HepG2 (cell line): Measurements from ENCODE around the gene GPHN. TPM values are rescaled to one million over a fixed set of nuclear protein-coding genes. Genes with fewer than 3 reads are reported as not detected.

Experiments used
- ATAC-seq: fragments of 200-7000 bp; cut with Tn5 transposase; 3 replicates; pipeline ENCODE4 v1.9.1; 2020; ENCODE audit warnings: mild to moderate bottlenecking, moderate library complexity
- BruUV-seq: library from RNA; stranded (reverse); fragments of 400-500 nt; replicated peaks from 2 replicates; lab custom pipeline; 2021; lab: Mats Ljungman, UMichigan
- CTCF ChIA-PET: fragments of 300-600 bp; formaldehyde crosslinking; extraction: SDS; loops from one replicate; lab custom pipeline; 2021; ENCODE audit warnings: low total read pairs, inconsistent platforms, low intra/inter-chr PET ratio; lab: Yijun Ruan, JAX
- POLR2A ChIA-PET: fragments of 350-600 bp; sonication (Branson Sonifier 250); formaldehyde crosslinking; loops from one replicate; lab custom pipeline; 2020; ENCODE audit warnings: antibody characterized with exemption, inconsistent platforms; lab: Yijun Ruan, JAX
- DNase-seq: peaks from one replicate; pipeline ENCODE4 v3.0.0-alpha.2; 2015; ENCODE audit warnings: low spot score
- FAIRE-seq: peaks from 3 replicates; lab custom pipeline; 2011; peaks lifted over from hg19 to GRCh38; lab: Jason Lieb, UNC
- H2AFZ ChIP-seq: one replicate; pipeline ENCODE4 v1.6.1; 2011; ENCODE audit warnings: low read length, inconsistent platforms
- H3K27ac ChIP-seq: fragments of 300-600 bp; 3 replicates; pipeline ENCODE4 v1.8.0; 2011; ENCODE audit warnings: mixed run types, mild to moderate bottlenecking, mixed read lengths, low read length, inconsistent platforms; ENCODE audit not compliant: insufficient read depth; ENCODE audit errors: extremely low read length
- H3K27me3 ChIP-seq, 2 experiments: fragments of 200-600 bp in 1 of 2; 2 replicates in 1 of 2; 3 replicates in 1 of 2; pipeline versions ENCODE4 v1.6.0 to v1.8.0; 2011; ENCODE audit warnings: low read length in 2 of 2, mild to moderate bottlenecking in 2 of 2, moderate library complexity in 2 of 2, inconsistent platforms in 1 of 2; ENCODE audit not compliant: insufficient read depth in 2 of 2, control insufficient read depth in 1 of 2
- H3K36me3 ChIP-seq, 2 experiments: fragments of 200-600 bp in 1 of 2; replicated peaks in 1 of 2; 2 replicates in 1 of 2; 3 replicates in 1 of 2; pipeline versions ENCODE4 v1.5.1 to v1.8.0; 2011; ENCODE audit warnings: low read length in 2 of 2, inconsistent platforms in 1 of 2; ENCODE audit not compliant: insufficient read depth in 2 of 2, control insufficient read depth in 1 of 2
- H3K4me1 ChIP-seq: 2 replicates; pipeline ENCODE4 v1.5.1; 2012; ENCODE audit warnings: low read length, inconsistent platforms; ENCODE audit not compliant: insufficient read depth
- H3K4me2 ChIP-seq: 2 replicates; pipeline ENCODE4 v1.6.0; 2011; ENCODE audit warnings: low read depth, low read length, inconsistent platforms
- H3K4me3 ChIP-seq, 3 experiments: fragments of 200-600 bp in 1 of 3; sonication (generic), shearing (Covaris generic) in 1 of 3; replicated peaks in 1 of 3; 2 replicates each; pipeline ENCODE4 v1.5.1; 2011 to 2016; ENCODE audit warnings: low read length in 3 of 3, inconsistent platforms in 2 of 3, low read depth in 2 of 3, mild to moderate bottlenecking in 2 of 3, control low read depth in 1 of 3, mixed read lengths in 1 of 3; ENCODE audit not compliant: insufficient read depth in 1 of 3
- H3K79me2 ChIP-seq: one replicate; pipeline ENCODE4 v1.6.1; 2011; ENCODE audit warnings: low read length, inconsistent platforms; ENCODE audit not compliant: insufficient read depth
- H3K9ac ChIP-seq: 2 replicates; pipeline ENCODE4 v1.6.0; 2011; ENCODE audit warnings: mild to moderate bottlenecking, low read depth, low read length, inconsistent platforms; ENCODE audit not compliant: insufficient read depth
- H3K9me3 ChIP-seq: 2 replicates; pipeline ENCODE4 v1.5.1; 2012; ENCODE audit warnings: mild to moderate bottlenecking, low read length
- H4K20me1 ChIP-seq: 2 replicates; pipeline ENCODE4 v1.6.0; 2011; ENCODE audit warnings: inconsistent platforms, mild to moderate bottlenecking, low read length, moderate library complexity; ENCODE audit not compliant: insufficient read depth
- ARHGAP35 ChIP-seq: sonication (generic); formaldehyde crosslinking; IDR thresholded peaks from 2 replicates; pipeline ENCODE4 v1.9.0; 2022; ENCODE audit warnings: mild to moderate bottlenecking, inconsistent platforms, moderate library complexity, missing genetic modification reagents, borderline replicate concordance
- GZF1 ChIP-seq: sonication (generic); formaldehyde crosslinking; IDR thresholded peaks from 2 replicates; pipeline ENCODE4 v1.5.1; 2020; ENCODE audit warnings: mild to moderate bottlenecking, missing genetic modification reagents
- HNRNPK ChIP-seq: fragments of 200-400 bp; formaldehyde crosslinking; IDR thresholded peaks from 2 replicates; pipeline ENCODE4 v1.6.1; 2018; ENCODE audit warnings: low read length, low read depth, moderate library complexity, mild to moderate bottlenecking; ENCODE audit not compliant: poor library complexity, severe bottlenecking
- HNRNPL ChIP-seq: fragments of 200-400 bp; formaldehyde crosslinking; IDR thresholded peaks from 2 replicates; pipeline ENCODE4 v1.6.1; 2017; ENCODE audit warnings: mild to moderate bottlenecking, low read depth, low read length
- NFE2L2 ChIP-seq: fragments of 150-350 bp; IDR thresholded peaks from 2 replicates; pipeline ENCODE4 v1.6.1; 2014; ENCODE audit warnings: low read length
- PCBP1 ChIP-seq: fragments of 200-400 bp; formaldehyde crosslinking; IDR thresholded peaks from 2 replicates; pipeline ENCODE4 v1.6.1; 2017; ENCODE audit warnings: mild to moderate bottlenecking, low read depth, low read length, borderline replicate concordance
- SIX1 ChIP-seq: sonication (generic); formaldehyde crosslinking; IDR thresholded peaks from 2 replicates; pipeline ENCODE4 v1.4.0; 2020; ENCODE audit warnings: missing genetic modification reagents, borderline replicate concordance
- SYNCRIP ChIP-seq: fragments of 200-400 bp; formaldehyde crosslinking; IDR thresholded peaks from 2 replicates; pipeline ENCODE4 v1.6.1; 2018; ENCODE audit warnings: mild to moderate bottlenecking, low read depth, low read length; ENCODE audit not compliant: insufficient read depth
- TEAD2 ChIP-seq: sonication (generic); formaldehyde crosslinking; IDR thresholded peaks from 2 replicates; pipeline ENCODE4 v1.9.0; 2021; ENCODE audit warnings: missing genetic modification reagents
- XBP1 ChIP-seq: sonication (generic); formaldehyde crosslinking; IDR thresholded peaks from 2 replicates; pipeline ENCODE4 v1.5.0; 2020; ENCODE audit warnings: missing genetic modification reagents
- ZFP36 ChIP-seq: fragments of 150-350 bp; IDR thresholded peaks from 2 replicates; pipeline ENCODE4 v1.6.1; 2018; ENCODE audit warnings: borderline replicate concordance, low read length, low read depth; ENCODE audit not compliant: partially characterized antibody
- ZNF333 ChIP-seq: sonication (generic); formaldehyde crosslinking; IDR thresholded peaks from 2 replicates; pipeline ENCODE4 v1.4.0; 2020; ENCODE audit warnings: mild to moderate bottlenecking, missing genetic modification reagents, borderline replicate concordance
- ZNF44 ChIP-seq: sonication (generic); formaldehyde crosslinking; IDR thresholded peaks from 2 replicates; pipeline ENCODE4 v1.5.1; 2020; ENCODE audit warnings: mild to moderate bottlenecking, missing genetic modification reagents
- WGBS: methylation state at CpG from one replicate; pipeline ENCODE4 v1.1.6; 2017; ENCODE audit warnings: low lambda C conversion rate; 5-methylcytosine and 5-hydroxymethylcytosine counted together
- in situ Hi-C: cut with HindIII; loops from 2 replicates; pipeline ENCODE4 v1.10.0; 2017; ENCODE audit warnings: low pct_unique_long_range_greater_than_20kb; ENCODE audit not compliant: extremely low pct_ligation_motif_present
- intact Hi-C: fragments of 100-400 bp; cut with micrococcal nuclease; formaldehyde crosslinking; loops from one replicate; pipeline ENCODE4 v1.10.0; 2022; ENCODE audit not compliant: unreplicated experiment
- polyA plus RNA-seq, 8 experiments: library from polyadenylated mRNA; depleted of rRNA in 3 of 8; stranded (reverse) in 7 of 8; unstranded in 1 of 8; fragments of >200 nt; fragmentation: Illumina TruSeq in 4 of 8; extraction: Trizol in 4 of 8; gene quantifications; 2 replicates each; pipeline versions ENCODE4 v1.2.1 to v1.2.3, GENCODE V29; 2011 to 2016; ENCODE audit warnings: low read depth in 4 of 8, missing spikeins in 1 of 8, mixed read lengths in 1 of 8; ENCODE audit not compliant: insufficient read depth in 1 of 8
- total RNA-seq, 5 experiments: library from RNA; depleted of rRNA; stranded (reverse); fragments of >200 nt; fragmentation: Illumina TruSeq; extraction: Trizol; gene quantifications; 2 replicates each; pipeline ENCODE4 v1.2.3, GENCODE V29; 2016; ENCODE audit warnings: low read depth in 1 of 5
- TF ChIP-seq, protein P1 (sequence below): sonication (generic); formaldehyde crosslinking; IDR thresholded peaks from 2 replicates; pipeline ENCODE4 v1.4.0; 2020; ENCODE audit warnings: missing genetic modification reagents, borderline replicate concordance
- TF ChIP-seq, protein P2 (sequence below): sonication (generic); IDR thresholded peaks from 2 replicates; pipeline ENCODE4 v1.6.1; 2016; ENCODE audit warnings: low read depth, borderline replicate concordance
- TF ChIP-seq, protein P3 (sequence below), 2 experiments: sonication (generic) in 1 of 2; formaldehyde crosslinking in 1 of 2; IDR thresholded peaks; 2 replicates each; pipeline versions ENCODE4 v1.4.0 to v1.6.1; 2018 to 2020; ENCODE audit warnings: missing genetic modification reagents in 2 of 2, borderline replicate concordance in 1 of 2, low read depth in 1 of 2, mild to moderate bottlenecking in 1 of 2, missing biosample characterization in 1 of 2

GPHN gene
- total and polyA plus RNA-seq, 2 of the 13 experiments (the other 11 are each of a cell fraction or from before 2014, with no cell fraction given), result 12.7 to 19.2 TPM

DNA sequence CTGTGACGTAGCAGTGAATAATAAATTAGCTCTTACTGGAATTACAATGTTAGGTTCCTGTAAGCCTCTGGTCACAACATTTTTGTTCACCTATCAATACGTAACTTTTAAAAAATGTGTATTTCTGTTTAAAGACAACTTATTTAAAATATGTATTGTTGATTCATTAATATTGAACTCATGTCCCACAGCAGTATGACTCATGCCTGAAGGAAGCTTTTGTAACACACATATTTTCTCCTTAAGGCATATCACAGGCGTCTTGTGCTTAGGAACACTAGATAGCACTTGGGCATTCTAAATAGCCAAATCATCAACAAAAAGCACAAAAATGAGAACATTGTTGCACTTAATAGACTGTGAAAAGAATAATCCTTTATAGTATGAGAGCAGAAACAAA lies 92.5 kb downstream of the GPHN start:
- Histone ChIP-seq H3K9ac (no peak overlapping the region), H2AFZ (no peak overlapping the region), H3K27ac (no peak overlapping the region), H3K27me3 (no peaks in the 10 kb centered on the region), H3K4me3 (no peak overlapping the region), H3K36me3 (no peaks in the 10 kb centered on the region), H4K20me1 (no peaks in the 10 kb centered on the region), H3K4me1 (peaks cover 8% of the 10 kb centered on the region), H3K9me3 (no peaks in the 10 kb centered on the region), H3K4me2 (no peak overlapping the region), H3K79me2 (peaks cover 11% of the 10 kb centered on the region)
- BruUV-seq, result no TSS peak
- no peak for TF ChIP-seq GZF1 (CRISPR knock-in tag)
- TF ChIP-seq NFE2L2, result no peak
- TF ChIP-seq TEAD2 (CRISPR knock-in tag), result no peak
- no peak for TF ChIP-seq XBP1
- TF ChIP-seq PCBP1, result no peak
- no peak for TF ChIP-seq HNRNPK
- TF ChIP-seq SIX1, result no peak
- TF ChIP-seq, protein P1, sequence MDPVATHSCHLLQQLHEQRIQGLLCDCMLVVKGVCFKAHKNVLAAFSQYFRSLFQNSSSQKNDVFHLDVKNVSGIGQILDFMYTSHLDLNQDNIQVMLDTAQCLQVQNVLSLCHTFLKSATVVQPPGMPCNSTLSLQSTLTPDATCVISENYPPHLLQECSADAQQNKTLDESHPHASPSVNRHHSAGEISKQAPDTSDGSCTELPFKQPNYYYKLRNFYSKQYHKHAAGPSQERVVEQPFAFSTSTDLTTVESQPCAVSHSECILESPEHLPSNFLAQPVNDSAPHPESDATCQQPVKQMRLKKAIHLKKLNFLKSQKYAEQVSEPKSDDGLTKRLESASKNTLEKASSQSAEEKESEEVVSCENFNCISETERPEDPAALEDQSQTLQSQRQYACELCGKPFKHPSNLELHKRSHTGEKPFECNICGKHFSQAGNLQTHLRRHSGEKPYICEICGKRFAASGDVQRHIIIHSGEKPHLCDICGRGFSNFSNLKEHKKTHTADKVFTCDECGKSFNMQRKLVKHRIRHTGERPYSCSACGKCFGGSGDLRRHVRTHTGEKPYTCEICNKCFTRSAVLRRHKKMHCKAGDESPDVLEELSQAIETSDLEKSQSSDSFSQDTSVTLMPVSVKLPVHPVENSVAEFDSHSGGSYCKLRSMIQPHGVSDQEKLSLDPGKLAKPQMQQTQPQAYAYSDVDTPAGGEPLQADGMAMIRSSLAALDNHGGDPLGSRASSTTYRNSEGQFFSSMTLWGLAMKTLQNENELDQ (CRISPR knock-in tag), result no peak
- no peak for TF ChIP-seq HNRNPL
- no peak for TF ChIP-seq ZNF333
- TF ChIP-seq SYNCRIP, result no peak
- TF ChIP-seq, protein P2, sequence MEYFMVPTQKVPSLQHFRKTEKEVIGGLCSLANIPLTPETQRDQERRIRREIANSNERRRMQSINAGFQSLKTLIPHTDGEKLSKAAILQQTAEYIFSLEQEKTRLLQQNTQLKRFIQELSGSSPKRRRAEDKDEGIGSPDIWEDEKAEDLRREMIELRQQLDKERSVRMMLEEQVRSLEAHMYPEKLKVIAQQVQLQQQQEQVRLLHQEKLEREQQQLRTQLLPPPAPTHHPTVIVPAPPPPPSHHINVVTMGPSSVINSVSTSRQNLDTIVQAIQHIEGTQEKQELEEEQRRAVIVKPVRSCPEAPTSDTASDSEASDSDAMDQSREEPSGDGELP, result no peak
- no peak for TF ChIP-seq ZNF44 (CRISPR knock-in tag)
- no peak for TF ChIP-seq ARHGAP35 (CRISPR knock-in tag)
- TF ChIP-seq, protein P3, sequence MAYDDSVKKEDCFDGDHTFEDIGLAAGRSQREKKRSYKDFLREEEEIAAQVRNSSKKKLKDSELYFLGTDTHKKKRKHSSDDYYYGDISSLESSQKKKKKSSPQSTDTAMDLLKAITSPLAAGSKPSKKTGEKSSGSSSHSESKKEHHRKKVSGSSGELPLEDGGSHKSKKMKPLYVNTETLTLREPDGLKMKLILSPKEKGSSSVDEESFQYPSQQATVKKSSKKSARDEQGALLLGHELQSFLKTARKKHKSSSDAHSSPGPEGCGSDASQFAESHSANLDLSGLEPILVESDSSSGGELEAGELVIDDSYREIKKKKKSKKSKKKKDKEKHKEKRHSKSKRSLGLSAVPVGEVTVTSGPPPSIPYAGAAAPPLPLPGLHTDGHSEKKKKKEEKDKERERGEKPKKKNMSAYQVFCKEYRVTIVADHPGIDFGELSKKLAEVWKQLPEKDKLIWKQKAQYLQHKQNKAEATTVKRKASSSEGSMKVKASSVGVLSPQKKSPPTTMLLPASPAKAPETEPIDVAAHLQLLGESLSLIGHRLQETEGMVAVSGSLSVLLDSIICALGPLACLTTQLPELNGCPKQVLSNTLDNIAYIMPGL (CRISPR knock-in tag; IDR thresholded peaks at IDR 0.05; ENCODE audit: borderline replicate concordance in 1 of 2, low read depth in 1 of 2), result no peak
- TF ChIP-seq ZFP36, result no peak
- intact Hi-C loops (no loop called here), in situ Hi-C loops (no loop called here)
- FAIRE-seq (no peak), DNase-seq (no peak), ATAC-seq (no peak)
- CTCF ChIA-PET, result no interaction called here
- POLR2A ChIA-PET, result no interaction called here
- 97% methylated on average over 3 of the region's 3 CpGs for WGBS
